ENCODE results near the gene MCM3AP.

- TF ChIP-seq PKNOX1 (IDR thresholded peaks at IDR 0.05) (no peak), BHLHE40 (IDR thresholded peaks at IDR 0.05; ENCODE audit: borderline replicate concordance) (no peak), ZNF384 (IDR thresholded peaks at IDR 0.05) (no peak), SP1 (IDR thresholded peaks at IDR 0.05) (no peak), NFRKB (IDR thresholded peaks at IDR 0.05) (no peak), FOXM1 (IDR thresholded peaks at IDR 0.05; ENCODE audit: borderline replicate concordance) (no peak), FOXA1 (IDR thresholded peaks at IDR 0.05) (no peak), ELF4 (IDR thresholded peaks at IDR 0.05) (no peak), FOXK2 (IDR thresholded peaks at IDR 0.05) (no peak)
Observed at GRCh38 chr21:46308431-46308830, 23.0 kb upstream of the MCM3AP start.
